ENCODE results near the gene FOXL3.

GRCh38 chr7:315516-316265 is 25.7 kb downstream of the FOXL3 start:
- no peak for TF ChIP-seq CTCF (conservative IDR thresholded peaks at IDR 0.05)
- TF ChIP-seq EZH2 (IDR thresholded peaks at IDR 0.05; ENCODE audit: low read depth): no peak

Measured in PC-9 (cell line).